HPDE6-E6E7 (cell line): ENCODE data around the gene PDE7B.

Source experiments
- DNase-seq: peaks from one replicate; pipeline ENCODE4 v3.0.0; 2011; ENCODE audit warnings: missing footprints; ENCODE audit errors: extremely low spot score

Gene PDE7B

DNA sequence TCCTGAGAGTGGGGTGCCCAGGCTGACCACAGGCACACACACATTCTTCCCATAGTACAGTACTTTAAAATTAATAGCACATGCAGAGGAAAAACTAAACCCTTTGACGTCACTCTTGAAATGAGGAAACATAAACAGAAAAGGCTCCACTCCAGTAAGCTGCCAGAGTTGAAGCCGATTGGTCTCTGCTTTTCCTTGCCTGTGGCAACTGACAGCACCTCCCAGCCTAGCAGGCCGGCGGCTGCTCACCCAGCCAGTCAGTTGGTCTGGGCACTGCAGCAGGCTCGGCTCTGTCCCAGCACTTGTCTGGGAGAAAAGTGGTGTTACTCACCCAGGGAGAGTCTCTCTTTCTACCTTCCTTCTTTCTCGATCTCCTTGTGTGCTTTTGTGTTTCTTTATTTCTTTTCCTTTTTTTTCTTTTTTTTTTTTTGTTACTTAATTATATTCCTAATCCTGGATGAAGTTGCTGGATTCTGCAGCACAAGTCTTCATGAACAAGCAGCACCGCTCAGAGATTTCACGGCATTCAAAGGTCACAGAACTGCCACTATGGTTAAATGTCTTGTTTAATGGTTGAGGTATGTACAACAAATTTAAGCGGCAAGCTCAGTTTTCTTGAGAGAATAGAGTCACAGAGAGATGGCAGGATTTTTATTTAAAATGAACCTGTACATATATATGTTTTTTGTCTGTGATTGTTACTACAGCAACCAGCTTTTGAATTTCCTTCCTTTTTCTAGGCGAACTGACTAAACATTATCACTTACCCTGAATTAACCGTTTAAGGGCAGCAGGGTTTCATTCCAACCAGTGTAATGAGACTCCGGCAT lies at the start of gene PDE7B:
Gene PDE7B (plus strand): TSS at position 260 of the 830 bp plus-strand sequence.
- peak; percentile 85 for DNase-seq

DNA sequence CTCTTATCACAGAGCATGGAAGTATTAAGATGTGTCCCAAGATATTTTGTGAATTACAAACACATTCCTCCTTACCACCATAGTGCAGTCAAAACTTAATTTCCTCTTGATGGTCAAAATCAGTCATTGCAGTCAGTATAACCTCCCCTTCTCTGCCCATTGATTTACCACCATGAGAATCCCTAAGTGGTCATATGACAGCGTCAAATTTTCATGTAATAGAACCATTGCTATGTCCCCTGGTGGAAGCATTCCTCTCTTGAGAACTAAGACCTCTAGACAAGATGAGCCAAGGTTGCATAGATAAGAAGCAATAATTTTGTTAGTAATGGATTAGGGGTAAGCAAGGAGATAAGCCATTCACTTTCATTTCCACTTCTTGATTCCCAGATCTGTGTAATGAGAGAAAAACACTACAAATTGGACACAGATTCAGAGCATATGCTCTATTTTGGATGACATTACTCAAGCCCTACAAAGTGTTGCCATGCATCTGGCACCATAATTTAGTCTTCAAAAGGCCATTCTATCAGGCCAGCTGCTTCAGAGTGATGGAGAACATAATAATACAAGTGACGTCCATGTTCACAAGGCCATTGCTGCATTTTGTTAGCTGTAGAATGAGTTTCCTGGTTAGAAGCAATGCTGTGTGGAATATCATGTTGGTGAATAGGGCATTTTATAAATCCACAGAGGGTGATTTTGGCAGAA lies 49.6 kb upstream of the PDE7B start:
- no peak for DNase-seq

DNA sequence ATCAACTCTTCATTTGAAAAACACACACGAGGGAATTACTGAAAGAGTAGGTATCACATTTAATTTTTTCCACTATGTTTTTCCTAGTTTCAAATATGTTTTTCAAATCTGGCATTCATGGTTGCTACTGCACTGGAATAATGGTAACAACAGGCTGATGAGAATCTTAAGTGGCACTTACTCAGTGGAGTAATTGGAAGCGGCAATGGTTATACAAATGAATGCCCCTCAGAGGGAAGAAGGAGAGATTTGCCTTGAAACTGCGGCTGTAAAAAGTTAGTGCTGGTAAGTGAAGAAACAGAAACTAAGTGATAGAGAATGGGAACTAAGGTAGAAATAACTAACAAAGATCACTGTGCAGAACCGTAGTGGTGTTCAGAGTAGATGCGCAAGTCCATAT lies 41.0 kb upstream of the PDE7B start:
- DNase-seq, result no peak

DNA sequence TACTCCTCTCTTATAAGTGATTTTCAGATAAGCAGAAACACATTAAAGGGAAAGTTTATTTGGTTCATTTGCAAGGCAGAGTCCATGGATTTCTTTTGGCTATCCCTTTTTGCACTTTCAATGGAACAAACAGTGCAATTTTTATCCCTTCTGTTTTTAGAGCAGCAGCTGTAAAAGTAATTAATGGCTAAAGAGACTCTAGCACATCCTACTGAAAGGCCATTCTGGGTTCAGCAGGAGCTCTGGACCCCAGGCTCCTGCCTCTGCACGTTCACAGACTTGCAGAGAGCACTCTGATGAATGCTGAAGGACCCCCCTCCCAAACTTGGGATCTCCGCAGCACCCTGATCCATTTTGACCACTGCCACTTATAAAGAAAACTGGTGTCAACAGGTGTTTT lies 40.3 kb upstream of the PDE7B start:
- DNase-seq, result no peak

DNA sequence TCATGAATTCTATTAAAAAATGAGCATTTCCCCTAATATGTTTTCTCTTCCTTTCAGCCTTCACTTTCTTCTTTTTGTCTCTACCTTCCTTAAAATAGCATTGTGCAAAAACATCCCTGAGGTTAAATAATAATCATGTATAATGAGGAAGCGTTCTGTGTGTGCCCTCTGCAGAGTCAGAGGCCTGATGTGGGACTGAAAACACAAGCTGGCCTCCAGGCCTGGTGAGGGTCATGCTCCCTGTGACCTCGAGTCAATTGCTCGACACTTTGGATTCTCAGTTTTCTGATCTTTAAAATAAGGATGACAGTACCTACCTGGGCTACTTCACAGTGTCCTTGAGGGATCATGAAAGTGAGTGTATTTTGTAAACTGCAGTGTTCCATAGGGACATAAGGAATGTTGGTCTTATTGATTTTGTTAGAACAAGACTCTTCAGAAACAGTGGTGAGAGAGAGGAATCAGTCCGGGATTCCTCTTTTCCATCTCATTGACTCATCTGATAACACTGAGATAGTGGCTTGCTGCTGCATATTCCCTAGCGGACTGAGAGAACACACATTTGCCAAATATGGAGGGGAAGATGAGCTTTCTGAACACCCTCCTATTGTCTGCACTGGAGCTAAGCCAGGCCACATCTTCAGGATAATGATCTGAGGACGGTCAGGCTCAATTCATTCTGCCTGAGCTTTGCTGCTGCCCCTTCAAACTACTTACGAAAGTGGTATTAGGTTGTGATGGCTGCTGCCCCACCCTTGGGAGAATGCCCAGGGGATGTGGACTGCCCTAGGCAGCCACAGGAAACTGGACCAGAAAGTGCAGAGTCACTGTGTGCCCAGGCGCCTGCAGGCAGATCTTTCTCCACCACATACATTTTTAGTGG lies 39.6 kb upstream of the PDE7B start:
- DNase-seq, result no peak

DNA sequence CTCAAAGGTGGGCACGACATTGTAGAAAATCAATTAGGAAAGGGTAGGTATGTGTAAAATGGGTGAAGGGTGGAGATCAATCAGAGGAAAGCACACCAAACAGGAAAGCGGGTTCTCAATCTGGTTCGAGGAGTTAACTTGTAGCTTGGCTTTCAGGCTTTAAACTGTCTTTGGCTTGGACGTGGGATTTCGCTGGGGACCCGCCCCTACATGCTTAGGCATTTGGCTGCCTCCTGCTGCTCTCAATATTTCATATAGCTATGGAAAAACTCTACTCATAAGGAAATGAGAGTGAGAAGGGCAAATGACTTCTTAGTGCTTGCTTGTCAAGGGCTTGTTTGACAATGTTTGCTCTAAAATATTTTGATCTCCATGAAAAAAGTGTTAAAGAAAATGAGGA lies 38.1 kb upstream of the PDE7B start:
- no peak for DNase-seq

DNA sequence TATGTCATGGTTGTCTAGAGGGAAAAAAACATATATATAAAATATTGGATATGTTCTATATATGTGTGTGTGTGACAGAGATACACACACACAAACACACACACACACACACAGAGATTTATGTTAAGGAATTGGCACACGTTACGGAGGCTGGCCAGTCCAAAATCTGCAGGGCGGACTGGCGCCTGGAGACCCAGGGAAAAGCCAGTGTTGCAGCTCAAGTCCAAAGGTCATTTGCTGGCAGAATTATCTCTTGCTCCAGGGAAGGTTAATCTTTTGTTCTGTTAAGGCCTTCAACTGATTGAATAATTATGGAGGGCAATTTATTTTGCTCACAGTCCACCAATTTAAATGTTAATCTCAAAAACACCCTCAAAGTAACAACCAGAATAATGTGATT lies 37.5 kb upstream of the PDE7B start:
- no peak for DNase-seq

DNA sequence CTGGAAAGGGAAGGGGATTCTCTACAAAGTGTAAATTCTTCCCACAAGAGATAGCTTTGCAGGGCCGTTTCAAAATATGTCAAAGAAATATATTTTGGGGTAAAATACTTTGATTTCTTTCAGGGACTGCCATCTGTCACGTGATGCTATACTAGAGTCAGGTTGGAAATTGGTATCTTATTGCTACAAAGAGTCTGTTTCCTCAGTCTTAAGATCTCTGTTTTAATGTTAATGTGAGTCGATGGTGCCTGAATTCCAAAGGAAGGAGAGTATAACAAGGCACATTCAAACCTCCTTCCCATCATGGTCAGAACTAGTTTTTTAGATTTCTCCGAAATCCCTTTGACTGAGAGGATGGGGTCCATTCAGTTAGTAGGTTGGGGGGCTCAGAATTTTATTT lies 36.3 kb upstream of the PDE7B start:
- no peak for DNase-seq

DNA sequence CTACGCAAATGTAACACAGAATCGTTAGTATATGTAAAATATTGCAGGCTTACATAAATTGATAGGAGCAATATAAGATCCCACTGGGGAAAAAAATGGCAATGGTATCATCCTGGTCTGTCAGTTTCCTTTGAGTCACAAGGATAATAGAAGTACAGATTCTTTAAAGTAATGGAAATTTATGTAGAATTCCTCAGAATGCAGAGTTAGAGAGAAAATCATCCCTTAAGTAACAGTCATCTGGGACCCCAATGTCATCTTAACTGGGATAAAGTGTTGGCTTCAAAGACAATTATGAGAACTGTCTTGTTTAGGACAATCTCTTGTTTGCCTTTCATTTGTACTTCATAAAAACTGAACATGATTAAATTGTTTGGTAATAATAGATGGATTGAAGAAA lies 34.5 kb upstream of the PDE7B start:
- no peak for DNase-seq

DNA sequence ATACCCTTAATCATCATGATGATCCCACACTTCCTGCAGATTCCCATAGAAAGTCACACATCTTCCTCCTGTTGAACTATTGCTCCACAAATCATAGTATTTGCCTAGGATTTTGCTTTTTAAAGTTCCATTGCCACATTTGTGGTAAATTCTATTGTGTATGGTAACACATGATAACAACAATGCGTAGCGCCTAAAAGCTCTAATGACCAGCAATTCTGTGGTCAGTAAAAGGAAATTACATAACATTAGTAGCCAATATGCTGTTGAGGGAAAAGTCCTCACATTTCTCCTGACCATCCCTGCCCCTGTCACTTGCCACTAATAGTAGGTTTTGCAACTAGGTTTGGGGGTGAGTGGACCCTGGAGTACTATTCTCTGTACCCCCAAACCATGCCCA lies 31.8 kb upstream of the PDE7B start:
- DNase-seq, result no peak

DNA sequence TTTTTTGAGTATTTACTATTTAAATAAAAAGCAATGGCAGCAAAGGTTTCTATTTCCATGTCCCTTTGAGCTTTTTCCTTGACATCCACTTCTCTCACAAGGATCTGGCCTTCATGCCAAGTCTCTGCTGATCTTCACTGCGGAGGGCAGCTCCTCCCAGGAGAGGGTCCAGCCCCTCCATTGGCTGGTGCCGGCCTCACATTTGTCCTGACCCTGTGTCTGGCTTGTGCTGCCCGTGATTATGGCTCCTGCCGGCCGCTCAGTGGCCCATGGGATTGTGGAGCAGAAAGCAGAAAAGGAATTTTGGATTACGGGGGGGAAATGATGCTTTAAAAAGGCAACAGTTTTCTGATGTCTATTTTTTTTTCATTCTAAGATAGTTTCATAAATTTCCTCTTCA lies 31.2 kb upstream of the PDE7B start:
- no peak for DNase-seq

DNA sequence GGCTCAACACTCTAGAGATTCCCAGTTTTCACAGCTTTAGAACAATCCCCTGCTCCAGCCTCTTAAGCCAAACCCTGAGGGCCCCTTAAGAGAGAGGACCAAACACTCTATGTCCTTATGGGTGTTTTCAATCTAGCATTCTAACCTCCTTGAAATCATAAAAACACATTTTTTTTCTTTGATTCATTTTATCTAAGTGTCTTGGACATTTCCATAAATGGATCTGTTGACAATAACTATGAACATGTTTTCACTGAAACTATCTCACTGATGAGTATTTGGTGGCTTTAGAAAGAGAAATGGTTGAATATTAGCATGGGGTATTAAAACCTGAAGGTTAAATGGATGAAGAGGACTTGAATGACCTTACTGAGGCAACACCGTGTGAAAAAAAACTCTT lies 27.6 kb upstream of the PDE7B start:
- no peak for DNase-seq

DNA sequence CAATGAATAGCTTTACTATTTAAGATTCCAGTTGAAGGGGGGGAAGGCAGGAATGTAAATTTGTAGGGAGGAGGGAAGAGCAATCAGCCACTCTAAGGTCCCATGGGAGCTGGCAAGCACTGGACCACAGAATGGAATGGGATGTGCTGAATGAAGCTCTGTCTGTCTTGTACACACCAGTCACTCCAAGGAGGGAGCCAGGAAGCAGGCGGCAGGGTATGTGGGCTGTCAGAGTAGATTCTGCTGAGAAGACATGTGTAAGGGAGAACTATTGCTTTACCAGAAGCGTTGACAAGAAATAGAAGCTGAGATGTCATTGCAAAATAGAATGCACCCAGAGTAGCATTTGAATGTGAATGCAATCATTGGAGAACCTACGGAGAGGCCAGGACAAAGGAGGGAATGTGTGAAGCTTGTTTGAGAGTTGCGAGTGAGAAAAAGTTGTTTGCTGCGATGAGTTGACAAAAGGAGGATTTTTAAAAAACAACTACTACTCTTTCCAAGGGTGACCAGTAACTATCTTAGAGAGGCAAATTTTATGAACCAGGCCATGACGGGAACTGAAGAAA lies 25.2 kb upstream of the PDE7B start:
- DNase-seq, result no peak

DNA sequence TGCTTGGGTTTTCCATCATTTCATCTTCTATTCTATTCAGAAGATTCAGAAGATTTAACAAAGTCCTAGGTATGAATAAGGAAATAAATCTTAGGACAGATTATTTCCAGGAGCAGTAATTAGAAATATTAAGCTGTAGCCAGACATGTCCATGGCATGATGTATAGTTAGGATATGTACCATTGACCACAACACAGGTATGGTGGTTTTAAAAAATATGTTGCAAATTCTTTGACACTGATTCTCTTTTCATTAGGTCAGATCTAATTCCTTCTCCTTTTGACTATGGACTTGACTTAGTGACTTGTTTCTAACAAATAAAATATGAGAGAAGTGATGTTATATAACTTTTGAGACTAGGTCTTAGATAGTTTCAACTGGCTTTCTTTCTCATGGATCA lies 23.5 kb upstream of the PDE7B start:
- DNase-seq, result no peak

DNA sequence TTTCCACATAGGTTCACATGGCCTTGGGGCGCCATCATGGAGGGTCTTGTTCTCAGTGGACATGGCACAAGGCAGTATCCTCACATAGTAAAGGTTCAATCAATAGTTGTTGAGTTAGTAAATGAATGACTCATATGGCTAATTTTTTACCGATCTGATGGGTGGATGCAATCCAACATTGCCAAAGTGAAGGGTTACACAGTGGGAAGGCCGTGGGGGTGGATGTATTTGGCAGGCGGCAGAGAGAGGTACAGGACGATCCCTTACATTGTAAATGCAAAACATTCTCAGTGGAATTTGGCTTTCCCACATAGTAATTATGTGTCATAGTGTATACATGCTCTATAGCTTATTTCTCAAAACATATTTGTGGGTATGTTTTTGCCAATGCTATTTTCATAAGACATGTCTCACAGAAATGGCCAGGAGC lies 21.0 kb upstream of the PDE7B start:
- DNase-seq, result no peak

DNA sequence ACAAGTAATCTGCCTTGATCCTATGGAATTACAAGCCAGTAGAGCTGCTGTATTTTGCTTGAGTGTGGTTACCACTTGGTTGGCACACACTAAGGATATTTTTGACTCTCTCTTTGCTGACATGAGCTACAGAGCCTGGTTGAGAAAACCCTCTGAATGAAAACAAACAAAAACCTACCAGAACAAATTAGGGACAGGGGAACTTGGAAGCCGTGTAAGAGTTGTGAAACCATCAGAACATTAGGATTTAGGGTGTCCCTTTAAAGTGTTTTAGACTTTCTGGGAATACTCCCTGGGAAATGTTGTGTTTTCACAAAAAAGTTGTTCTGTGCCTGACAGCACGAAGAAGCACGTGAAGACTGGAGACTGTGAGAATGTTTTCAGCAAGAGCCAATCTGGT lies 20.5 kb upstream of the PDE7B start:
- DNase-seq, result no peak

DNA sequence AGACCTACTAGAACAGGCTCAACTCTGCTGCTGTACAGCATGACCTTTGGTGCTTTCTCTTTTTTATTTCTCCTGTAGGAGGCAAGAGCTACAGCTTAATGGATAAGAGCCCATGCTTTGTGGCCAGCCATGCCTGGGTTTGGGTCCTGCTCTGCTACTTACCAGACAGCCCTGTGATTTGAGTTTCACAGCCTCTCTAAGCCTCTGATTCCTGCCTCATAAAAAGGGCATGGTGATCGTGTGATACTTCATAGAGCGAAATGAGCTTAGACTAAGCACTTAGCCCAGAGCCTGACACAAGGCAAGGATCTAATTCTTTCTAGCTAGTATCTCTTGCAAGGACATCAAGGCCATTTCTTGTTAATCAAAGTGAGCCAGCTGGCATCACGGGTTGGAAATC lies 19.3 kb upstream of the PDE7B start:
- no peak for DNase-seq

DNA sequence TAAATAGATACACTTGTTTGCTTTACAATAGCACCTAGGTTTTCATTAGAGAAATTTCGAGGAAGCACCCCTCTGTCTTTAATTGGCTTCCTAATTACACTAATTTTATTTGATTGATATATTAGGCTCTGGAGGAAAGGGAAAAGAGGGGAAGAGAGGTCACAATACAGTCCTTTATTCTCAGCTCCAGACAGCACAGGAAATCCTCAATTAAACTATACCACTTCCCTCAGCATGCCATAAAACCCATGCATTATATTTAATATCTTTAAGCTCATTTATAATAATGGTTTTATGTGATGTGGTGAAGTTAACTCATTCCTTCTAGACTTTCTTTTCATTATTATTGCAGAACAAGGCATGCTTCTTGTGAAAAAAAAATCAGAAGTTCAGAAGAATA lies 17.7 kb upstream of the PDE7B start:
- no peak for DNase-seq

DNA sequence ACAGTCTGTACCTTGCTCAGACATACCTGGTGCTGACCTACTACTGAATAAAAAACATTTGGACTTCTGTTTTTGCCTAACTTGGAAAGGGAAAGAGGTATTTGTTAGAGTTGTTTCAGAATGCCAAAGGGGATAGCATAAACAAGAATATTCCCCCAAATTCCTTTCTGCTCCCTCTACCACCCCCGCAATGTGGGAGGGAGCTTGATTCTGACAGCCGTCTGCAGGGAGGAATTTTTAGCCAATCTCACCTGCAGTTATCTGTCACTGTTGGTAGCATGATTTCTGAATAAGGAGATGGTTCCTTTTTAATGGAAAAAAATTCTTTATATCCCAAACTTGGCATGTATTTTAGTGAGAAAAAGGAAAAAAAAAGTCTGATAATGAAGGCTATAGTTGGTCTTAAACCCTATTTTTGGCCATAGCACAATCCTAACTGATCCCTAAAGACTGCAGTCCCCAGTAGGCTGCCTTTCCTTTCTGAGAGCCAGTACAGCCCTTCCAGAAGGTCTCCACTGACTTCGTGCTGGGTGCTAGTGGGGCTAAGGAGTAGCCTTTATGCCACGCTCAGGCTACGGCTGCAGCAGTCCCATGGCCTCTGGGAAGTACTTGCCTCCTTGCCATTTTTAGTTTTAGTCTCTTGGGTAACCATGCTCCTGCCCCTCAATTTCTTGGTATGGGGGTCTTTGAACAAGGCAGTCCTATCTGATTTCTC lies 13.6 kb upstream of the PDE7B start:
- no peak for DNase-seq

DNA sequence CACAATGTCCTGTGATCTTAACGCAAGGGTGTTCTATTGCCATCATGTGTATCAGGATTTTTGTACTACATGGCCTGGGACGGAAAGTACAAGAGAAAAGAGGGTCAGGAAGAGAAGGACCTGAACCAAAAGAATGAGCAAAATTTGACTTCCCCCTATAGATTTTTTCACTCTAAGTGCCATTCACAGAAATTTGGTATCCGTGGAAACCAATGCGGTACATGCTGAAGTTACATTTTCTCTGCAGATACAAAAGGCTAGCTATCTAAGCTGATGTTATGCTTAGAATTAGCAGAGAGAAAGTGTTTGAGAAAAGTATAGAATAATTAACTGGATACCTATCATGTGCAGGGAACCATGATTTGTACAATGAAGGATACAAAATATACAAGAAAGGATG lies 12.4 kb upstream of the PDE7B start:
- DNase-seq, result no peak

DNA sequence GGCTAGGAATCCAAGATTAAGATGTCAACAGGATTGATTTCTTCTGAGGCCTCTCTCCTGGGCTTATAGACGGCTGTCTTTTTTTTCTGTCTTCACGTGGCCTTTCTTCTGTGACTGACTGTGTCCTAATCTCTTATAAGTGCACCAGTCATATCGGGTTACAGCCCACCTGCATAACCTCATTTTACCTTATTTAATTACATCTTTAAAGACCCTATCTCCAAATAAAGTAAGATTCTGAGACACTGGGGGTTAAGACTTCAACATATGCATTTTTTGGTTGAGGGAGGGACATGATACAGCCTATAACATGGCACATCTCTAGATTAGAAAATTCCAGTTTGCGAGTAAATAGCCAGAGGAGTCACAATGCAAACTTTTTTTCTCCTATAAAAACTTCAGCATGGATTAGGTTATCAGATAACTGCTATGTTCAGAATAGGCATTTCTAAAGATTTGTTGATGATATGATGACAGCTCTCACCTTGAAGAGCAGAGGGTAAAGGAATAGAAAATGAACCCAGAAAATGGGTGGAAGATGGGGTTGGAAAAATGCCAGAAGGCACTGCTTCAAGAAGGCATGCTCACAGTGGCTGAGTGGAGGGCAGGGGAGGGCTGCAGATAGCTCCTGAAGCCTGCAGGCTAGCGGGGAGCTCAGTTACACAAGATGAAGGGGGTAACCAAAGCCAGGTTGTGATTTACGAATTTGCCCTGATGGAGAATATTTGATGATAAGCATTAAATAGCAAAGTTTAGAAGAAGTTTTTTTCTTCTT lies 8.7 kb upstream of the PDE7B start:
- DNase-seq, result no peak
